HUES48 (cell line): ENCODE data around the gene BMERB1.

Experiments used
- H3K27ac ChIP-seq: one replicate; pipeline ENCODE4 v1.7.0; 2013; ENCODE audit warnings: low read depth, low read length, inconsistent platforms
- H3K27me3 ChIP-seq: 2 replicates; pipeline ENCODE4 v1.6.1; 2013; ENCODE audit warnings: mild to moderate bottlenecking, low read length; ENCODE audit not compliant: control insufficient read depth, insufficient read depth
- H3K36me3 ChIP-seq: 2 replicates; pipeline ENCODE4 v1.6.1; 2013; ENCODE audit warnings: low read length; ENCODE audit not compliant: control insufficient read depth, insufficient read depth
- H3K4me1 ChIP-seq: 2 replicates; pipeline ENCODE4 v1.6.1; 2013; ENCODE audit warnings: mild to moderate bottlenecking, low read length; ENCODE audit not compliant: control insufficient read depth, insufficient read depth
- H3K4me3 ChIP-seq: 2 replicates; pipeline ENCODE4 v1.5.1; 2013; ENCODE audit warnings: mild to moderate bottlenecking, low read depth, low read length
- H3K9ac ChIP-seq: 2 replicates; pipeline ENCODE4 v1.6.1; 2013; ENCODE audit warnings: mild to moderate bottlenecking, low read depth, low read length, moderate library complexity
- H3K9me3 ChIP-seq: 2 replicates; pipeline ENCODE4 v1.6.1; 2013; ENCODE audit warnings: low read length; ENCODE audit not compliant: control insufficient read depth, insufficient read depth

BMERB1 gene

DNA sequence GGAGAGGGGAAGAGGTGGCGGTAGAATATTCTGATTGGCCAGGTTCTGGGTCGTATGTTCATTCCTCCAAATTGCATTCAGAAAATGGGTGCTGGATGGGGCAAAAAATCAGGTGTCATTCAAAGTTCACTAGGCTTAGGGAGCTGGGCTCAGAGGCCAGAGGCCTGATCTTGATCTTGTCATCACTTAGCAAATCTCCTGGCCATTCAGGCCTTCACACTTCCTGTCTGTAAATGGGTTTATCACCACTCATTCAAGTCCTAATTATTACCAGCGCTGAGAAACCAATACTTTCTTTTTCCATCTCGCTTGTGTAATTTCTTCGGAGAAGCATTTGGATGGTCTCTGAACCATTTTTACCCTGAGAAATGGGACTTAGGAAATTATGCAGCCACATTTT lies 50.8 kb downstream of the BMERB1 start:
- H3K27ac ChIP-seq, result no peak overlapping the region
- no peak overlapping the region for H3K9ac ChIP-seq
- no peaks in the 10 kb centered on the region for H3K9me3 ChIP-seq
- H3K27me3 ChIP-seq, result no peaks in the 10 kb centered on the region
- peaks cover 13% of the 10 kb centered on the region for H3K4me1 ChIP-seq
- H3K4me3 ChIP-seq, result no peak overlapping the region
- H3K36me3 ChIP-seq, result no peaks in the 10 kb centered on the region

DNA sequence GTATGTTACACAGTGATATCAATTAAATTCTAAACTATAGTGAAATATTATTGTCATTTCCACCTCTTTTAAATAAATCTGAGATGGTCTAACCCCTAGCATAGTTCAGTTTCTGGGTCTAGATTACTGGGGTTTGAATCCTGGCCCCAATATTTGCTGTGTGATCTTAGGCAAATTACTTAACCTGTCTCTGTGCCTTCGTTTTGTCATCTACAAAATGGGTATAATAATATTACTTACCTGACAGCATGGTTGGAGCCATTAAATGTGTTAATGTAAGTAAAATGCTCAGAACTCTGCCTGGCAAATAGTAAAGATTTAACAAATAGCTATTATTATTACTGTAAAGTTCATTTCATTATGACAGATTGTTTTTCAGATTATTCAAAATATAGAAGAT lies 52.3 kb downstream of the BMERB1 start:
- Histone ChIP-seq H3K36me3 (no peaks in the 10 kb centered on the region), H3K27me3 (no peaks in the 10 kb centered on the region), H3K9ac (no peak overlapping the region), H3K4me1 (peaks cover 13% of the 10 kb centered on the region), H3K9me3 (no peaks in the 10 kb centered on the region), H3K4me3 (no peak overlapping the region), H3K27ac (no peak overlapping the region)

GRCh38 chr16:15487336-15488284 lies 53.2 kb downstream of the BMERB1 start:
- Histone ChIP-seq H3K27ac (no peak overlapping the region), H3K4me1 (peaks cover 5% of the 10 kb centered on the region; the same call in 1 of the 2 replicates), H3K27me3 (no peaks in the 10 kb centered on the region)

GRCh38 chr16:15489016-15489415 lies 54.6 kb downstream of the BMERB1 start:
- H3K9me3 ChIP-seq, result no peaks in the 10 kb centered on the region
- peaks cover 5% of the 10 kb centered on the region; the same call in 1 of the 2 replicates for H3K4me1 ChIP-seq
- no peak overlapping the region for H3K27ac ChIP-seq
- no peaks in the 10 kb centered on the region for H3K27me3 ChIP-seq
- H3K4me3 ChIP-seq, result no peak overlapping the region
- H3K9ac ChIP-seq, result no peak overlapping the region
- H3K36me3 ChIP-seq, result no peaks in the 10 kb centered on the region

More at GRCh38 chr16:15487336-15488284, 53.2 kb downstream of the BMERB1 start:
- H3K36me3 ChIP-seq, result no peaks in the 10 kb centered on the region
- H3K9ac ChIP-seq, result no peak overlapping the region
- H3K4me3 ChIP-seq, result no peak overlapping the region
- no peaks in the 10 kb centered on the region for H3K9me3 ChIP-seq

GRCh38 chr16:15490123-15490711 lies 55.8 kb downstream of the BMERB1 start:
- H3K4me1 ChIP-seq, result peaks cover 5% of the 10 kb centered on the region; the same call in 1 of the 2 replicates

GRCh38 chr16:15491411-15491810 lies 57.0 kb downstream of the BMERB1 start:
- Histone ChIP-seq H3K9ac (no peak overlapping the region), H3K36me3 (no peaks in the 10 kb centered on the region), H3K9me3 (no peaks in the 10 kb centered on the region), H3K27ac (no peak overlapping the region), H3K4me3 (no peak overlapping the region), H3K4me1 (peaks cover 5% of the 10 kb centered on the region; the same call in 1 of the 2 replicates), H3K27me3 (no peaks in the 10 kb centered on the region)

More at GRCh38 chr16:15490123-15490711, 55.8 kb downstream of the BMERB1 start:
- no peak overlapping the region for H3K27ac ChIP-seq
- H3K27me3 ChIP-seq, result no peaks in the 10 kb centered on the region
- no peaks in the 10 kb centered on the region for H3K36me3 ChIP-seq
- no peaks in the 10 kb centered on the region for H3K9me3 ChIP-seq
- H3K4me3 ChIP-seq, result no peak overlapping the region
- no peak overlapping the region for H3K9ac ChIP-seq

- Histone ChIP-seq H3K4me3 (no peak overlapping the region), H3K36me3 (no peaks in the 10 kb centered on the region), H3K9ac (no peak overlapping the region), H3K27ac (no peak overlapping the region), H3K27me3 (no peaks in the 10 kb centered on the region), H3K4me1 (peaks cover 5% of the 10 kb centered on the region; the same call in 1 of the 2 replicates), H3K9me3 (no peaks in the 10 kb centered on the region)
Measured at GRCh38 chr16:15492091-15492740, 57.8 kb downstream of the BMERB1 start.

- no peak overlapping the region for H3K27ac ChIP-seq
- no peak overlapping the region for H3K9ac ChIP-seq
- no peaks in the 10 kb centered on the region for H3K27me3 ChIP-seq
- H3K4me3 ChIP-seq, result no peak overlapping the region
- peaks cover 4% of the 10 kb centered on the region for H3K4me1 ChIP-seq
- no peaks in the 10 kb centered on the region for H3K36me3 ChIP-seq
- H3K9me3 ChIP-seq, result no peaks in the 10 kb centered on the region
Measured at GRCh38 chr16:15493466-15494180, 59.2 kb downstream of the BMERB1 start.

DNA sequence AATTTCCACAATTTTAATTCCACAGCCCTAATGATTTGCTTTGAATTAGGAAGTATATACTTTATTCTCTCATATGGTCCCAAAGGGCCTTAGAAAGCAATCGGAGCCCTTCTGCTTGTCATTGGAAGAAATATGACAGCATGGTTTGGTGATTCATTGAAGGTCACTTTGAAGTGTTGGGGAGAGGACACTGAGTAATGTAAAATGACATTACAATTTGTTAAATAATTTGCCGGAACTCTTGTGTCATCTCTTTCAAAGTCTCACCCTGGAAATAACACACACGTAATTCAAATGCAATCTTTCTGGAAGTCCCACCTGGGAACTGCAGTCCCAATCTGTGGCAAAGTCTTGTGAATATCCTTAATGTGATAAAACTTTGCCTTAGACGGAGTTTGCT lies 59.8 kb downstream of the BMERB1 start:
- H3K4me3 ChIP-seq, result no peak overlapping the region
- H3K9ac ChIP-seq, result no peak overlapping the region
- H3K27ac ChIP-seq, result no peak overlapping the region
- H3K4me1 ChIP-seq, result peaks cover 8% of the 10 kb centered on the region
- no peaks in the 10 kb centered on the region for H3K9me3 ChIP-seq
- no peaks in the 10 kb centered on the region for H3K36me3 ChIP-seq
- no peaks in the 10 kb centered on the region for H3K27me3 ChIP-seq

DNA sequence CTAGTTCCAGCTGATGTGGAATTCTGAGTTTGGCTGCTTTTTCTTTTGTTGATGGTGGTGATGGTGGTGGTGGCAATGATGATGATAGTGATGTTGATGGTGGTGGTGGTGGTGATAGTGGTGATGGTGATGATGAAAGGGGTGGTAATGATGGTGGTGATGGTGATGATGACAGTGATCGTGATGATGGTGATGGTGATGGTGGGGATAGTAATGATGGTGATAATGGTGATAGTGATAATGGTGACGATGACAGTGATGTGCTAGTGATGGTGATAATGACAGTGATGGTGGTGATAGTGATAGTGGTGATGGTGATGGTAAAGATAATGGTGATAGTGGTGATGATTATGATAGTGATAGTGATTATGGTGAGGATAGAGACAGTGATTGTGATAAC lies 61.5 kb downstream of the BMERB1 start:
- Histone ChIP-seq H3K27me3 (no peaks in the 10 kb centered on the region), H3K4me3 (no peak overlapping the region), H3K9me3 (no peaks in the 10 kb centered on the region), H3K36me3 (no peaks in the 10 kb centered on the region), H3K4me1 (peaks cover 8% of the 10 kb centered on the region), H3K9ac (no peak overlapping the region), H3K27ac (no peak overlapping the region)
